Measurements from ENCODE around the gene ST6GALNAC5. TPM values are rescaled to one million over a fixed set of nuclear protein-coding genes. Genes with fewer than 3 reads are reported as not detected.

Gene ST6GALNAC5
- total RNA-seq, 1 experiment from 2014 or later: not detected

GRCh38 chr1:77081834-77082233 is 214.6 kb downstream of the ST6GALNAC5 start:
- no peak overlapping the region for H3K27ac ChIP-seq (ENCODE audit: low read length)
- no TSS peak for BruUV-seq (replicated peaks)
- no peaks in the 10 kb centered on the region for H3K27me3 ChIP-seq (ENCODE audit: control insufficient read depth, insufficient read depth, low read length)
- ATAC-seq (no peak), DNase-seq (ENCODE audit: low read depth, low spot score) (no peak)
- CTCF ChIA-PET: interaction anchor here (0.6 kb wide), 1 partner anchor 19 kb away, joined by 5 read pairs; no protein-coding TSS in a partner anchor
- intact Hi-C loops (cut with micrococcal nuclease; ENCODE audit: unreplicated experiment) (no loop called here), in situ Hi-C loops (cut with HindIII; ENCODE audit: low pct_unique_long_range_greater_than_20kb, low sequenced_read_pairs) (no loop called here)
- no peaks in the 10 kb centered on the region for H3K36me3 ChIP-seq (ENCODE audit: control insufficient read depth, insufficient read depth, low read length)
- H3K9me3 ChIP-seq (ENCODE audit: control insufficient read depth, insufficient read depth, low read depth, low read length): no peaks in the 10 kb centered on the region
- POLR2A ChIA-PET: no interaction called here
- no peak overlapping the region for H3K4me3 ChIP-seq (ENCODE audit: low read depth in 2 of 2, low read length in 2 of 2)
- TF ChIP-seq POLR2AphosphoS5 (IDR thresholded peaks at IDR 0.05; ENCODE audit: low read depth, low read length) (no peak), SIN3A (IDR thresholded peaks at IDR 0.05; ENCODE audit: borderline replicate concordance, insufficient read depth, low read depth, low read length) (no peak), TCF7L2 (IDR thresholded peaks at IDR 0.05; ENCODE audit: low read depth, low read length) (no peak), CTCF (IDR thresholded peaks at IDR 0.05) (no peak), REST (IDR thresholded peaks at IDR 0.05; ENCODE audit: insufficient read depth in 1 of 2, low read depth in 2 of 2, low read length in 1 of 2) (no peak)
- H3K4me1 ChIP-seq (ENCODE audit: control insufficient read depth, insufficient read depth, low read length): no peaks in the 10 kb centered on the region

- ATAC-seq (no peak), DNase-seq (ENCODE audit: low read depth, low spot score) (no peak)
- Histone ChIP-seq H3K9me3 (ENCODE audit: control insufficient read depth, insufficient read depth, low read depth, low read length) (no peaks in the 10 kb centered on the region), H3K27ac (ENCODE audit: low read length) (no peak overlapping the region), H3K36me3 (ENCODE audit: control insufficient read depth, insufficient read depth, low read length) (no peaks in the 10 kb centered on the region), H3K4me1 (ENCODE audit: control insufficient read depth, insufficient read depth, low read length) (no peaks in the 10 kb centered on the region), H3K27me3 (ENCODE audit: control insufficient read depth, insufficient read depth, low read length) (no peaks in the 10 kb centered on the region), H3K4me3 (ENCODE audit: low read depth in 2 of 2, low read length in 2 of 2) (no peak overlapping the region)
- TF ChIP-seq SIN3A (IDR thresholded peaks at IDR 0.05; ENCODE audit: borderline replicate concordance, insufficient read depth, low read depth, low read length): no peak
- no peak for TF ChIP-seq TCF7L2 (IDR thresholded peaks at IDR 0.05; ENCODE audit: low read depth, low read length)
- CTCF ChIA-PET: interaction anchor here (0.5 kb wide), 1 partner anchor 1009 kb away, joined by 3 read pairs; no protein-coding TSS in a partner anchor
- intact Hi-C loops (cut with micrococcal nuclease; ENCODE audit: unreplicated experiment) (no loop called here), in situ Hi-C loops (cut with HindIII; ENCODE audit: low pct_unique_long_range_greater_than_20kb, low sequenced_read_pairs) (no loop called here)
- no TSS peak for BruUV-seq (replicated peaks)
- POLR2A ChIA-PET: no interaction called here
Observed at GRCh38 chr1:77084457-77084856, 217.2 kb downstream of the ST6GALNAC5 start.

- H3K27me3 ChIP-seq (ENCODE audit: control insufficient read depth, insufficient read depth, low read length): no peaks in the 10 kb centered on the region
- no peak for DNase-seq (ENCODE audit: low read depth, low spot score)
- CTCF ChIA-PET: no interaction called here
Observed at GRCh38 chr1:77085109-77085508, 217.8 kb downstream of the ST6GALNAC5 start.

More at GRCh38 chr1:77085109-77085508, 217.8 kb downstream of the ST6GALNAC5 start:
- in situ Hi-C loops (cut with HindIII; ENCODE audit: low pct_unique_long_range_greater_than_20kb, low sequenced_read_pairs) (no loop called here), intact Hi-C loops (cut with micrococcal nuclease; ENCODE audit: unreplicated experiment) (no loop called here)
- H3K4me3 ChIP-seq (ENCODE audit: low read depth in 2 of 2, low read length in 2 of 2): no peak overlapping the region
- H3K9me3 ChIP-seq (ENCODE audit: control insufficient read depth, insufficient read depth, low read depth, low read length): no peaks in the 10 kb centered on the region
- TF ChIP-seq SIN3A (IDR thresholded peaks at IDR 0.05; ENCODE audit: borderline replicate concordance, insufficient read depth, low read depth, low read length) (no peak), REST (IDR thresholded peaks at IDR 0.05; ENCODE audit: insufficient read depth in 1 of 2, low read depth in 2 of 2, low read length in 1 of 2) (no peak), CTCF (IDR thresholded peaks at IDR 0.05) (no peak), POLR2AphosphoS5 (IDR thresholded peaks at IDR 0.05; ENCODE audit: low read depth, low read length) (no peak), TCF7L2 (IDR thresholded peaks at IDR 0.05; ENCODE audit: low read depth, low read length) (no peak)
- no TSS peak for BruUV-seq (replicated peaks)
- H3K36me3 ChIP-seq (ENCODE audit: control insufficient read depth, insufficient read depth, low read length): no peaks in the 10 kb centered on the region
- H3K4me1 ChIP-seq (ENCODE audit: control insufficient read depth, insufficient read depth, low read length): no peaks in the 10 kb centered on the region
- POLR2A ChIA-PET: no interaction called here
- no peak overlapping the region for H3K27ac ChIP-seq (ENCODE audit: low read length)
- ATAC-seq: no peak

All from Panc1 (cell line).